Activated CD8-positive, alpha-beta T cell treated with anti-CD3 and anti-CD28 coated beads, Interleukin-2, amount 10 ng/mL, durations not matched to agents 7 days and 5 days (primary cell): ENCODE data around the gene TRIM21. TPM values are rescaled to one million over a fixed set of nuclear protein-coding genes. Genes with fewer than 3 reads are reported as not detected.
"Not testable (repeated sequence)": the region's sequence is repeated elsewhere in the genome, so short reads cannot be mapped to it uniquely, and the experiment has no call there.

Experiments used
- ATAC-seq: fragments of 150-1000 bp; cut with Tn5 transposase; one replicate; pipeline ENCODE4 v1.10.0; 2021; ENCODE audit warnings: moderate library complexity
- CTCF ChIA-PET: fragments of 350-600 bp; sonication (Branson Sonifier 250); formaldehyde crosslinking; loops from one replicate; lab custom pipeline; 2021; ENCODE audit warnings: antibody characterized with exemption; lab: Charles Lee
- POLR2A ChIA-PET: fragments of 350-600 bp; sonication (Branson Sonifier 250); formaldehyde crosslinking; loops from one replicate; lab custom pipeline; 2021; ENCODE audit warnings: antibody characterized with exemption; lab: Charles Lee
- DNase-seq: peaks from one replicate; pipeline ENCODE4 v3.0.0-alpha.2; 2020
- H3K27ac Mint-ChIP-seq: one replicate; pipeline ENCODE4 v1.8.0; 2021; ENCODE audit warnings: mild to moderate bottlenecking, mixed read lengths
- H3K27me3 Mint-ChIP-seq: one replicate; pipeline ENCODE4 v1.8.0; 2021; ENCODE audit warnings: low read depth, mixed read lengths
- H3K36me3 Mint-ChIP-seq: one replicate; pipeline ENCODE4 v1.8.0; 2021; ENCODE audit warnings: low read depth, mixed read lengths
- H3K4me1 Mint-ChIP-seq: one replicate; pipeline ENCODE4 v1.8.0; 2021; ENCODE audit warnings: low read depth, mixed read lengths
- H3K4me3 Mint-ChIP-seq: one replicate; pipeline ENCODE4 v1.8.0; 2021; ENCODE audit warnings: mild to moderate bottlenecking, mixed read lengths
- H3K9me3 Mint-ChIP-seq: one replicate; pipeline ENCODE4 v1.8.0; 2022; ENCODE audit warnings: mixed read lengths; ENCODE audit not compliant: insufficient read depth
- total RNA-seq, 2 experiments: library from RNA; stranded (reverse); gene quantifications; one replicate each; pipeline ENCODE4 v1.2.3, GENCODE V29; 2021

The TRIM21 gene
- total RNA-seq, 2 experiments from 2014 or later = 56.3 to 58.5 TPM

DNA sequence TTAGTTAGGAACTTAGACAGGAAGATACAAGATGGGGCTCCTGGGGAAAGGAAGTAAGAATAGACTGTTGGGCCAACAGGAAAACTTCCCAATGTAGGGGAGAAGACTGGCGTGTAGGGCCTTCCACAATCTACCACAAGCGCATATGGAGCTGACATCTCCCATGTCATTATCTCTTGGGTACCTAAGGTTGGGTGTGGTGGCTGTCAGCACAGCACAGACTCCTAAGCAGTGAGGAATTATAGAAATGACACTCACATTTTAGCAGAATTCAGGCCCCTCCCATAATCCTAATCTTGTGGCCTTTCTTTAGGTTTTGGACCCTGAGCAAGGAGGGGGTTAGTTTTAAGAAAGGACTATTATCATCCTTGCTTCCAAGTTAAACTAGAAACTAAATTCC, 11.6 kb downstream of the TRIM21 start:
- Mint-ChIP-seq H3K36me3 (peaks cover 39% of the 10 kb centered on the region), H3K4me1 (no peaks in the 10 kb centered on the region), H3K9me3 (no peaks in the 10 kb centered on the region), H3K4me3 (no peak overlapping the region), H3K27me3 (no peaks in the 10 kb centered on the region), H3K27ac (no peak overlapping the region)
- ATAC-seq = no peak
- POLR2A ChIA-PET = interaction anchor here (1.6 kb wide), 1 partner anchor 10 kb away, joined by 3 read pairs; no protein-coding TSS in a partner anchor
- CTCF ChIA-PET = interaction anchor here (1.6 kb wide), 1 partner anchor 12 kb away, joined by 3 read pairs; the partner anchor contains the start of gene TRIM21
- no peak for DNase-seq

DNA sequence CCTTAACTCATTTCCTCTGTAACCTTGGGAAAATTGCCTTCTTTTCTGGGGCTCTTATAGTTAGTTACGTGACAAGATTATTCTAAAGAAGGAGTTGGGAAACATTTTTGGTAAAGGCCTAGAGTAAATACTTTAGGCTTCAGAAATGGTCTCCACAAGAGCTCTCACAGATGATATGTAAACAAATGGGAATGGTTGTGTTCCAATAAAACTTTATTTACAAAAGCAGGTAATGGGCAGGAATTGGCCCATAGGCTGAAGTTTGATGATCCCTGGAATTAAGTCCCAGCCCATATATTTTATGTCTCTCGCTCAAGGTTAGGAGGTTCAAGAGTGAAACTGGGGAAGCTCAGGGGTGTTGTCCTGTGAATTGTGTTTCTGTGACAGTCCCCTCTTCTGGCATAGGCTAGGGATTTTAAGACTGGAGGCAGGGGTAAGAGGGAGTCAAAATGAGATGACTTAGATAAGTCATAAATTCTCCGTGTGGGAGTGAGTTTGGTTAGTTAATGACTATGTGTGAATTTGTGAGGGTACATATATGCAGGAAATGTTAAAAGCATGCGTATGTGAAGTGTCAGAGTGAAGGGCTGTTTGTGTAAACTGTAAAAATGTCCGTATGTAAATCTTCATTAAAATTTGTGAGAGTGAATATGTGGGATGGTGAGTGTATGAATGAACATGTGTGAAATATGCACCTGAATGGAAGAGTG, 17.9 kb downstream of the TRIM21 start:
- Mint-ChIP-seq H3K27ac (no peak overlapping the region), H3K9me3 (no peaks in the 10 kb centered on the region), H3K4me1 (no peaks in the 10 kb centered on the region), H3K4me3 (no peak overlapping the region), H3K27me3 (peaks cover 6% of the 10 kb centered on the region), H3K36me3 (no peaks in the 10 kb centered on the region)
- no peak for DNase-seq
- ChIA-PET CTCF (interaction anchor here (1.2 kb wide), 1 partner anchor 188 kb away, joined by 3 read pairs; no protein-coding TSS in a partner anchor), POLR2A (no interaction called here)
- no peak for ATAC-seq

- POLR2A ChIA-PET = no interaction called here
- ATAC-seq (no peak), DNase-seq (no peak)
- Mint-ChIP-seq H3K27me3 (peaks cover 12% of the 10 kb centered on the region), H3K36me3 (no peaks in the 10 kb centered on the region), H3K9me3 (no peaks in the 10 kb centered on the region), H3K4me1 (no peaks in the 10 kb centered on the region), H3K4me3 (no peak overlapping the region), H3K27ac (no peak overlapping the region)
- CTCF ChIA-PET = no interaction called here
Measured at GRCh38 chr11:4370166-4370565, 23.3 kb downstream of the TRIM21 start.

DNA sequence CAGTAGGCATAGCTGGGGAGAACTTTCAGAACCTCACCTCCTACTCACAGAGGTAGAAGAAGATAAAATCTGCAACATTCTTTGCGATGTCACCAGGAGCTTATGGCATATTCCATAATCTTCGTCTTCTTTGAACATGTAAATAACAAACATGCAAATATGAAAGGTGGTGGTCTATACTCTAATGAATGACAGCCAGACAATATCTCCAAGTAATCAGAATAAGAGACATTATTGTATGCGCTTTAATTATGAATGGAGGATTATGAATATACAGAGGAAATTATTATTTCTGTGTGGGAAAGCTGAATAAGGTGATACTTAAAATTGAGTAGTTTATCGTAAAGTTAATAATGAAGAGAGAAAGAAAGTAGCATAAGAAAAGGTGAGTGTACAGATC, 25.2 kb downstream of the TRIM21 start, which contains the start of gene OR52B4:
TSS of gene OR52B4 (minus strand) at position 101 of the 400 bp plus-strand sequence. CDS start at position 10, 91 bp downstream.
- CTCF ChIA-PET = no interaction called here
- Mint-ChIP-seq H3K4me3 (no peak within 1 kb of the TSS), H3K4me1 (no peaks in the 10 kb centered on the region), H3K36me3 (no peaks in the 10 kb centered on the region), H3K27me3 (peaks cover 12% of the 10 kb centered on the region), H3K9me3 (no peaks in the 10 kb centered on the region), H3K27ac (no peak within 1 kb of the TSS)
- DNase-seq = no peak
- no peak for ATAC-seq
- POLR2A ChIA-PET = no interaction called here

GRCh38 chr11:4348142-4348541, 45.4 kb downstream of the TRIM21 start:
- H3K36me3 Mint-ChIP-seq, POLR2A ChIA-PET, CTCF ChIA-PET: not testable (repeated sequence)

DNA sequence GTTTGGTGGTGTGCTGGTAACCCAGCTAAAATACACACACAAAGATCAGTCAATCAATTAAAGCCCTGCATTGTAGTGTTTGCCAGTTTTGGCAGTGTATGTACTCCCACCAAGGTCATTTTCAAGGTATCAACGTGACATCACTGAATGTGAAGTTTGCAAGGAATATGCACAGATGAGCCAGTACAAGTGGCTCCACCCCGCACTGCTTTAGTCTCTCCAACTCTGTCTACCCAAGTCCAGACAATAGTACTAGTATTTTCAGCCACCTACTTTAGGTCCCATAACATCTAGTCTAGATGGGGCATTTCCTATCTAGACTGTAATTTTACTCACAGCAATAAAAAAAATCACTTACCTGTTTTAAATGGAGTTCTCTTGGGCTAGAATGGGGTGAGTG, 48.1 kb downstream of the TRIM21 start:
- H3K27me3 Mint-ChIP-seq, H3K27ac Mint-ChIP-seq, DNase-seq, H3K4me1 Mint-ChIP-seq, H3K36me3 Mint-ChIP-seq, H3K9me3 Mint-ChIP-seq, ATAC-seq, CTCF ChIA-PET, H3K4me3 Mint-ChIP-seq, POLR2A ChIA-PET: not testable (repeated sequence)

More at GRCh38 chr11:4348142-4348541, 45.4 kb downstream of the TRIM21 start:
- H3K27me3 Mint-ChIP-seq, H3K9me3 Mint-ChIP-seq, H3K4me1 Mint-ChIP-seq, ATAC-seq, H3K4me3 Mint-ChIP-seq, H3K27ac Mint-ChIP-seq, DNase-seq: not testable (repeated sequence)

Other genes with a start within 250 kb of the TRIM21 start
- gene OR52B4, start 25.3 kb downstream of the TRIM21 start, total RNA-seq = not detected
- gene OR52K2, start 55.6 kb upstream of the TRIM21 start, total RNA-seq = not detected
- gene OR52K1, start 88.9 kb upstream of the TRIM21 start, total RNA-seq = not detected
- gene OR52M1, start 151.5 kb upstream of the TRIM21 start, total RNA-seq = not detected
- not detected for gene OR52I2, start 188.0 kb upstream of the TRIM21 start, total RNA-seq
- gene OR52I1, start 200.3 kb upstream of the TRIM21 start, total RNA-seq = not detected
- 10 to 100 TPM; 10.8 to 12.3 TPM for gene TRIM68, start 214.5 kb upstream of the TRIM21 start, total RNA-seq
- not detected for gene OR51D1, start 243.8 kb upstream of the TRIM21 start, total RNA-seq